ENCODE results near the gene CBX4.

DNA sequence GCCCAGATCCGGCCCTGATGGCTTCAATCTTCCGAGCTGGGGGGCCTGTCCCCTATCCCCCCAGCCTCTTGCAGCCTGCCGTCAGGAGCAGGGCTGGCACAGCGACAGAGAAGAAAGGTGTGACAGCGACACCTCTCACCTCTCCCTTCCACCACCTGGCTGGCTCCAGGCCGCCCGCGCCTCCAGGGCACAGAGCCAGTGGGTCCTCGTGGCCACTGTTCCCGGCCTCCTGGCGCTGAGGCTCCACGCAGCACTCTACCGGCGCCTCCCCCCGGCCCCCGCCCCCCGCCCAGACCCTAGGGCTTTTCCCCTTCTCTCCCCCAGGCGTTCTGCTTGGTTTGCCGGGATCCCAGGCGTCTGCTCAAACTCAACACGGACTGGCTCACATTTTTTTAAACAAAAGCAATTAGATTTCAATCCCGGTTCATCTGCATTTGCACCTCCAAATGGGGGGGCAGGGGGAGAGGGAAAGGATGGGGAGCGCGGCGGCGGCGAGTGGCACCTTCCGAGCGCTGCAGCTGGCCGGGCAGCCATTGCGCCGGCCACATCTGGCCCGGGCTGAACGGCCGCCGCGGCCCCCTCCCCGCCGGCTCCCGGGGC, 29.6 kb downstream of the CBX4 start:
- TF ChIP-seq, protein P1, sequence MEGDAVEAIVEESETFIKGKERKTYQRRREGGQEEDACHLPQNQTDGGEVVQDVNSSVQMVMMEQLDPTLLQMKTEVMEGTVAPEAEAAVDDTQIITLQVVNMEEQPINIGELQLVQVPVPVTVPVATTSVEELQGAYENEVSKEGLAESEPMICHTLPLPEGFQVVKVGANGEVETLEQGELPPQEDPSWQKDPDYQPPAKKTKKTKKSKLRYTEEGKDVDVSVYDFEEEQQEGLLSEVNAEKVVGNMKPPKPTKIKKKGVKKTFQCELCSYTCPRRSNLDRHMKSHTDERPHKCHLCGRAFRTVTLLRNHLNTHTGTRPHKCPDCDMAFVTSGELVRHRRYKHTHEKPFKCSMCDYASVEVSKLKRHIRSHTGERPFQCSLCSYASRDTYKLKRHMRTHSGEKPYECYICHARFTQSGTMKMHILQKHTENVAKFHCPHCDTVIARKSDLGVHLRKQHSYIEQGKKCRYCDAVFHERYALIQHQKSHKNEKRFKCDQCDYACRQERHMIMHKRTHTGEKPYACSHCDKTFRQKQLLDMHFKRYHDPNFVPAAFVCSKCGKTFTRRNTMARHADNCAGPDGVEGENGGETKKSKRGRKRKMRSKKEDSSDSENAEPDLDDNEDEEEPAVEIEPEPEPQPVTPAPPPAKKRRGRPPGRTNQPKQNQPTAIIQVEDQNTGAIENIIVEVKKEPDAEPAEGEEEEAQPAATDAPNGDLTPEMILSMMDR (IDR thresholded peaks at IDR 0.05) = no peak
- no peak for TF ChIP-seq POLR2A (IDR thresholded peaks at IDR 0.05)

Measured in right lobe of liver (tissue), 4 donors.